HUES64 (cell line): ENCODE measurements around the gene KLC1.

Source experiments
- H3K27ac ChIP-seq: 2 replicates; pipeline ENCODE4 v1.7.0; 2013; ENCODE audit warnings: low read depth, low read length, inconsistent platforms
- H3K27me3 ChIP-seq: 2 replicates; pipeline ENCODE4 v1.6.1; 2013; ENCODE audit warnings: mild to moderate bottlenecking, low read length; ENCODE audit not compliant: insufficient read depth
- H3K36me3 ChIP-seq: 2 replicates; pipeline ENCODE4 v1.6.1; 2013; ENCODE audit warnings: mild to moderate bottlenecking, low read length; ENCODE audit not compliant: insufficient read depth
- H3K4me1 ChIP-seq: 2 replicates; pipeline ENCODE4 v1.6.1; 2013; ENCODE audit warnings: mild to moderate bottlenecking, low read length, moderate library complexity; ENCODE audit not compliant: insufficient read depth
- H3K4me3 ChIP-seq: 2 replicates; pipeline ENCODE4 v1.5.1; 2013; ENCODE audit warnings: mild to moderate bottlenecking, low read length, moderate library complexity
- H3K9ac ChIP-seq: 2 replicates; pipeline ENCODE4 v1.6.1; 2013; ENCODE audit warnings: mild to moderate bottlenecking, low read depth, low read length
- H3K9me3 ChIP-seq: 2 replicates; pipeline ENCODE4 v1.6.1; 2013; ENCODE audit warnings: low read depth, low read length; ENCODE audit not compliant: insufficient read depth
- WGBS: fragments of 150-250, 120-280 bp; methylation state at CpG from one replicate; pipeline ENCODE4 v1.1.7; 2013; ENCODE audit warnings: missing lambda C conversion rate; 5-methylcytosine and 5-hydroxymethylcytosine counted together

Gene KLC1

GRCh38 chr14:103742499-103743255 lies 113.7 kb downstream of the KLC1 start:
- H3K9me3 ChIP-seq: no peaks in the 10 kb centered on the region
- peaks cover 5% of the 10 kb centered on the region; the same call in 1 of the 2 replicates for H3K4me1 ChIP-seq
- no peak overlapping the region for H3K27ac ChIP-seq
- WGBS: 91% methylated on average over 14 of the region's 14 CpGs
- H3K4me3 ChIP-seq: no peak overlapping the region
- no peaks in the 10 kb centered on the region for H3K27me3 ChIP-seq
- no peak overlapping the region for H3K9ac ChIP-seq
- H3K36me3 ChIP-seq: no peaks in the 10 kb centered on the region

DNA sequence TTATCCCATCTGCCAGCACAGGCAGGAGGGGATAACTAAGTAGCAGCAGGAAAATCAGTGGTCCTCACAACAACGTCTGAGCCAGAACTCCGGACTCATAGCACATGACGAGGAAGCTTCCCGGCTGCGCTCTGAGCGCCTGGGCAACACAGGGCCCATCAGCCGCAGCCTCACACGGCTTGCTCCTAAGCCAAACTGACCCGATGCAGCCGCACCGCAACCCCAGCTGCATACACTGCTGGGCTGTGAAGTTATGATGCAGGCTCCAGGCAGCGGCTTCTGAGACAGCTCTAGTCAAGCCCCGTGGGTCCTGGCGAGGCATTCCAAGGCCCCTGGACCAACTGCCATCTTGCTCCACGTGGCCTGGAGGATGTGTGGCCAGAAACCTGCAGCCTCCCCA lies 114.7 kb downstream of the KLC1 start:
- Histone ChIP-seq H3K9me3 (no peaks in the 10 kb centered on the region), H3K27ac (no peak overlapping the region), H3K36me3 (no peaks in the 10 kb centered on the region), H3K4me1 (peaks cover 5% of the 10 kb centered on the region; the same call in 1 of the 2 replicates), H3K27me3 (no peaks in the 10 kb centered on the region), H3K9ac (0 out of 2 replicates have a peak overlapping the region, but pooled peaks have one; percentile 30), H3K4me3 (no peak overlapping the region)
- WGBS: 93% methylated on average over 15 of the region's 15 CpGs

- no peak overlapping the region for H3K27ac ChIP-seq
- no peak overlapping the region for H3K4me3 ChIP-seq
- H3K9ac ChIP-seq: no peak overlapping the region
- 0 out of 2 replicates have a peak, but pooled peaks cover 5% of the 10 kb centered on the region for H3K4me1 ChIP-seq
- H3K36me3 ChIP-seq: no peaks in the 10 kb centered on the region
- H3K27me3 ChIP-seq: no peaks in the 10 kb centered on the region
- WGBS: 94% methylated on average over 15 of the region's 15 CpGs
- H3K9me3 ChIP-seq: no peaks in the 10 kb centered on the region
These were observed 115.8 kb downstream of the KLC1 start for GRCh38 chr14:103744621-103745395.

DNA sequence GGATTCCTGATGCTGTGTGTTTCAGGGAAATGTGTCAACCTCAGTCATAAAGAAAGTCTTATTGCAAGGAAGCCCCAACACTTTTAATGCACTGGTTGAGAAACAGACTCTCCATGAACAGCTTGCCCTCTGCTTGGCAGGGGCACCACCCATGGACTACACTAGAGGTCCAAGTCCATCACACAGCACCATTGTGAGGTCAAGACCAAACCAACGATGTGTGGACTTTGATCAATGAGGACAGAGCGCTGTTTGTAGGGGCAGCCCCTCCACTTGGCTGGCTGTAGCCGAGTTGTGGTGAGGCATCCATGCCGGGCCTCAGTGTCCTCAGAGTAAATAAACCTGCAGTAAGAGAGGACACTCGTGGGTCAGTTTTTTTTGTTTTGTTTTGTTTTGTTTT lies 116.4 kb downstream of the KLC1 start:
- Histone ChIP-seq H3K4me1 (0 out of 2 replicates have a peak, but pooled peaks cover 5% of the 10 kb centered on the region), H3K27me3 (no peaks in the 10 kb centered on the region), H3K36me3 (no peaks in the 10 kb centered on the region), H3K4me3 (no peak overlapping the region), H3K9me3 (no peaks in the 10 kb centered on the region), H3K9ac (no peak overlapping the region), H3K27ac (no peak overlapping the region)
- 94% methylated on average over 5 of the region's 5 CpGs for WGBS

DNA sequence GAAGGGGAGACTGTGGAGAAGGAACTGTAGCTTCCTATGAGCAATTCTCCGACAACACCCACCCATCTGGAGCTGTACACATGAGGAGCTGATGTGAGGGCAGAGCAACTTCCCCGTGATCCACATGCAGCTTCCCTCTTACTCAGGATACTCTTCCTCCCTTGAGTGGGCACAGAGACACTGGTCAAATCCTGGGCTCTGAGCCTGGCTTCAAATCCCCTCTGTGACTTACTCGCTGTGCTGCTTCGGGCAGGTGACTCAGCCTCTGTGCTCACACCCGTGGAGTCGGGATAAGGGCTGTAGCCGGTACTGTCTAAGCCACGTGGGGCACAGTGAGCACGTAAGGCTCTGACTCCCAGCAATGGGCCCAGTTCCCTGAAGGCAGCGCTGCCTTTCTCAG lies 117.7 kb downstream of the KLC1 start:
- Histone ChIP-seq H3K27ac (no peak overlapping the region), H3K9me3 (no peaks in the 10 kb centered on the region), H3K4me3 (no peak overlapping the region), H3K27me3 (no peaks in the 10 kb centered on the region), H3K36me3 (no peaks in the 10 kb centered on the region), H3K9ac (no peak overlapping the region), H3K4me1 (0 out of 2 replicates have a peak, but pooled peaks cover 5% of the 10 kb centered on the region)
- WGBS: 88% methylated on average over 10 of the region's 10 CpGs

DNA sequence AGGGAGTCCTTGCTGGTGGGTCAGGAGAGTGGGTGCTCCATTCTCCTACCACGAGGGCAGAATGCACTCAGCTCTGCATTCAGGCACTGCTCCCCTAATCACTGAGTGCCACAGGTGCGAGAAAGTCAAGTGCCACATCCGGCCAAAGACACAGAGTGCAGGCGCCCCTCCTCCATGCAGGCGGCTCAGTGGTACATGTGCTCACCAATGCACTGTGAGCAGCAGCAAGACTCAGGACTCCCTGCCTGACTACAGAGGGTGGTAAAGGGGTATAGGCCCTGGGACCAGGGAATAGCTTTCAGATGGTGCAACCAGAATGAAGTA lies 119.5 kb downstream of the KLC1 start:
- Histone ChIP-seq H3K4me1 (no peaks in the 10 kb centered on the region), H3K4me3 (no peak overlapping the region), H3K9me3 (no peaks in the 10 kb centered on the region), H3K36me3 (no peaks in the 10 kb centered on the region), H3K27ac (no peak overlapping the region), H3K9ac (no peak overlapping the region), H3K27me3 (no peaks in the 10 kb centered on the region)
- 94% methylated on average over 5 of the region's 5 CpGs for WGBS

- H3K4me3 ChIP-seq: no peak overlapping the region
- no peaks in the 10 kb centered on the region for H3K9me3 ChIP-seq
- no peaks in the 10 kb centered on the region for H3K36me3 ChIP-seq
- WGBS: 96% methylated on average over 5 of the region's 5 CpGs
- H3K27me3 ChIP-seq: no peaks in the 10 kb centered on the region
- H3K9ac ChIP-seq: no peak overlapping the region
- no peaks in the 10 kb centered on the region; the same call in 1 of the 2 replicates for H3K4me1 ChIP-seq
- no peak overlapping the region for H3K27ac ChIP-seq
These were observed 120.4 kb downstream of the KLC1 start for GRCh38 chr14:103749452-103749851.

DNA sequence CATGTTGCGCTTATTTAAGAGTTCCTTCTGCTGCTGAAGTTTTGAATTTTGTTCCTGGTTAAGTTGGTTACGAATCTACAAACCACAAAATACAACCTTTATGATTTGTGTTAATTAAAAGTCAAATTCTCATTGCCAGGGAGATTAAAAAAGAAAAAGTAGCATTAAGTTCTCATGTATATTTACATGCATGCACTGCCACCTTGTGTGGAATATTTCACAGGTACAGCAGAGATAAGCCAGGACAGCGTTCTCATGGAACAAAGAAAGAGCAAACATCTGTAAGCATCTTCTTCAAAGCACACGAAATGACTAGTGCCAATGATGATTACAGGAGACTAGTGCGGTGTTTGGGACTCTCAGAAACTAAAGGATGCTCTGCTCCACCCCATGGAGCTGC lies 120.8 kb downstream of the KLC1 start:
- no peaks in the 10 kb centered on the region for H3K36me3 ChIP-seq

More for the DNA sequence above, 120.8 kb downstream of the KLC1 start:
- Histone ChIP-seq H3K9ac (no peak overlapping the region), H3K27ac (no peak overlapping the region), H3K4me3 (no peak overlapping the region), H3K9me3 (no peaks in the 10 kb centered on the region), H3K4me1 (no peaks in the 10 kb centered on the region; the same call in 1 of the 2 replicates), H3K27me3 (no peaks in the 10 kb centered on the region)
- WGBS: 98% methylated on average over 4 of the region's 5 CpGs
